Measurements from ENCODE around the gene SNX25.

DNA sequence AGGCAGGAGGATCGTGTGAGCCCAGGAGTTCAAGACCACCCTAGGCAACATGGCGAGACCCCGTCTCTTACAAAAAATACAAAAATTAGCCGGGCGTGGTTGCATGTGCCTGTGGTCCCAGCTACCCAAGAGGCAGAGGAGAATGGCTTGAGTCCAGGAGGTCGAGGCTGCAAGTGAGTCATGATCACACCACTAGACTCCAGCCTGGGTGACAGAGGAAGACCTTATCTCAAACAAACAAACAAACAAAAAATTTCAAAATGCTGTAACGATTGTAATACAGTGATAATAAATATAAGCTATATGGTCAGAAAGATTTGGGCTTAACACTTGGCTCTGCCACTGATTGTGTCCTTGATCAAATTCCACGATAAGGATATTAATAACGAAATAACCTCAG, 42.2 kb upstream of the SNX25 start:
- TF ChIP-seq CTCF (conservative IDR thresholded peaks at IDR 0.05 in 1 of 2, IDR thresholded peaks at IDR 0.05 in 1 of 2; ENCODE audit: low read depth in 1 of 2, low read length in 2 of 2) = no peak
- no peak for TF ChIP-seq EZH2 (IDR thresholded peaks at IDR 0.05; ENCODE audit: low read length, missing control alignments)
